Activated T-cell treated with anti-CD3 and anti-CD28 coated beads for 4 hours (primary cell): ENCODE results near the gene CIDEC.
"Not testable (repeated sequence)": the region's sequence is repeated elsewhere in the genome, so short reads cannot be mapped to it uniquely, and the experiment has no call there.

Experiments
- DNase-seq: peaks from one replicate; pipeline ENCODE4 v3.0.0-alpha.2; 2020

CIDEC gene

GRCh38 chr3:9875448-9875847 is 4.6 kb downstream of the CIDEC start:
- no peak for DNase-seq

GRCh38 chr3:9872067-9872466 is 8.0 kb downstream of the CIDEC start:
- DNase-seq, result not testable (repeated sequence)

- DNase-seq, result no peak
Observed at GRCh38 chr3:9870978-9871377, 9.1 kb downstream of the CIDEC start.

GRCh38 chr3:9869955-9870354 is 10.1 kb downstream of the CIDEC start:
- DNase-seq, result no peak

GRCh38 chr3:9867106-9867505 is 12.9 kb downstream of the CIDEC start:
- no peak for DNase-seq

GRCh38 chr3:9866639-9867038 is 13.4 kb downstream of the CIDEC start:
- DNase-seq, result no peak

GRCh38 chr3:9865125-9865637 is 14.9 kb downstream of the CIDEC start:
- DNase-seq, result not testable (repeated sequence)

GRCh38 chr3:9864200-9864927 is 15.7 kb downstream of the CIDEC start:
- DNase-seq, result no peak

GRCh38 chr3:9863058-9863772 is 16.8 kb downstream of the CIDEC start:
- no peak for DNase-seq

GRCh38 chr3:9862391-9863057 is 17.5 kb downstream of the CIDEC start:
- no peak for DNase-seq

- no peak for DNase-seq
Observed at GRCh38 chr3:9861626-9862130, 18.4 kb downstream of the CIDEC start.

- no peak for DNase-seq
Observed at GRCh38 chr3:9861201-9861600, 18.9 kb downstream of the CIDEC start.

- no peak for DNase-seq
Observed at GRCh38 chr3:9859530-9860025, 20.5 kb downstream of the CIDEC start.

- no peak for DNase-seq
Observed at GRCh38 chr3:9855594-9855993, 24.5 kb downstream of the CIDEC start.

GRCh38 chr3:9854291-9854940 is 25.6 kb downstream of the CIDEC start:
- not testable (repeated sequence) for DNase-seq

- no peak for DNase-seq
Observed at GRCh38 chr3:9852528-9852927, 27.5 kb downstream of the CIDEC start.

- DNase-seq, result not testable (repeated sequence)
Observed at GRCh38 chr3:9851926-9852325, 28.1 kb downstream of the CIDEC start.

GRCh38 chr3:9851383-9851782 is 28.7 kb downstream of the CIDEC start:
- not testable (repeated sequence) for DNase-seq

- not testable (repeated sequence) for DNase-seq
Observed at GRCh38 chr3:9848860-9849259, 31.2 kb downstream of the CIDEC start.

GRCh38 chr3:9847870-9848269 is 32.2 kb downstream of the CIDEC start:
- not testable (repeated sequence) for DNase-seq

- DNase-seq, result no peak
Observed at GRCh38 chr3:9846931-9847488, 33.0 kb downstream of the CIDEC start.

GRCh38 chr3:9846231-9846630 is 33.8 kb downstream of the CIDEC start:
- no peak for DNase-seq
